Measurements from ENCODE around the gene RECQL5.
"Not testable (repeated sequence)": the region's sequence is repeated elsewhere in the genome, so short reads cannot be mapped to it uniquely, and the experiment has no call there.

RECQL5 gene

DNA sequence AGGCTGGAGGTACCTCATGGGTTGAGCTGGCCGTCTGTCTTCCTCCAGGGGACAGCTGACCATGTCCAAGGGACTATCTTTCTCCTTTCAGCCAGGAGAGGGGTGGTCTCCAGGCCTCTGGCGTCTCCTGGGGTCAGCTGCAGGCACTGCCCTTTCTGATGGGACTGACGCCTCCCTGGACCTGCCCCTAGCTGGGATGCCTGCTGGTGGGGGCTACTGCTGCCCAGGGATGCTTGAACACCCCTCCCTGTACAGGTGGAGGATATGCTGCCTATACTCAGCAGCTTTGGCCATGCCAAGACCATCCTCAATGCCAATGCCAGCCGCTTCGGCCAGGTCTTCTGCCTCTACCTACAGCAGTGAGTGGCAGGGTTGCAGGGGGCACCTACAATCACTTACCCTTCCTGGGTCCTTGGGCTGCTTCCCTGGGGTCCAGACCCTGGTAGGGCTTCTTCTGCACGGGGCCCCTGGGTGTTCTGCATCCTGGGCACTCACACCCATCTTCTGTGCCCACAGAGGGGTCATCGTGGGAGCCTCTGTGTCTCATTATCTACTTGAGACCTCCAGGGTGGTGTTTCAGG is 75.1 kb downstream of the RECQL5 start:
- DNase-seq, result no peak

DNA sequence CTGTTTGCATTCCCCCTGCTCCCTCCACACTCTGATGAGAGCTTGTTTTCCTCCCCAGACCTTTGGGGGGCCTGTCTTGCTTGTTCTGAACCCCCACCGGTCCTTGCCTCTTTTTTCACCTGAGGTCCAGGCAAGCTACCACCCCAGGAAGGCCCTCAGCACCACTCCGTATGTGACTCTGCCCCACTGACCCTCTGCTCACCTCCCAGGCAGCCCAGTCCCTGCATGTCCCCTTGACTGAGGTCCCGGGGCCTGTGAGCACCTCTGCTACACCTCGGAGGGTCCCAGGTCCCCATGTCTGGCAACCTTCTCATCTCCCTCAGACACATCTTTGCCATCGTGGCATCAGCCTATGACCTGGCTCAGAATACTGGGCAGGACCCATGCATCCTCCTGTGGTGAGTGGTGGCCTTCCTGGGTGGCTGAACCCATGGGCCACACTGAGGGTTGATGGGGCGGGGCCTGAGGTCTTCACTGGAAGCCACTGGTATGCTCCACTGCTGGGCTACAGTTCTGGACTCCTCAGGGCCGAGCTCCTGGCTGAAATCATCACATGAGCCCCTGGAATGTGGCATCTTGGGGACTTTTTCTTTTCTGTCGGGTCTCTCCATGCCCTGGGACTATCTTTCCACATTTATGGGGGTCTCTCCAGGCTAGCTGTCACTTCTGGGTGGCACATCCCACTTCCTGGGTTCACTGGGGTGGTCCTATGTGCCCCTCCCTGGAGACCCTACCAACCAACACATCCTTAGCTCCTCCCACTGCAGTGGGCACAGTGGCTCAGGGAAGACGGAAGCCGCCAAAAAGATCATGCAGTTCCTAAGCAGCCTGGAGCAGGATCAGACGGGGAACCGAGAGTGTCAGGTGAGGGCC is 75.9 kb downstream of the RECQL5 start:
- no peak for DNase-seq

DNA sequence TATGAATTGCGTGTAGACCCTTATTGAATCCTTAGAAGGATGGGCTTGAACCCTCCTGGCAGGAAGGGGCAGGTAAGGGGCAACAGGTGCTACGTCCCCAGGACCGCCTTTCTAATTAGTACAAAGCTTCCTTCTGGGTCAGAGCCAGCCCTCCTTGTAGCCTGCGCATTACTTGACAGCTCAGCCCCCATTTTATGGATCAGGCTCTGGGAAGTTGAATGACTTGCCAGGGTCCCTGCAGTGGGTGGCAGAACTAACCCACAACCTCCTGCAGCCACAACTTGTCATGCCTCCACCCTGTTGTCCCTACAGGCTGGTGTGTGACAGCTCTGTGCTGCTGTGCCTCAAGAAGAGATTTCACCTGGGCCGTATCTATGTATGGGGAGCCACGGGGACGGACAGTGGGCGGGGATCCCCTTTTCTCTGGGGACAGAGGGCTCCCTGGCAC is 76.6 kb downstream of the RECQL5 start:
- DNase-seq, result no peak

DNA sequence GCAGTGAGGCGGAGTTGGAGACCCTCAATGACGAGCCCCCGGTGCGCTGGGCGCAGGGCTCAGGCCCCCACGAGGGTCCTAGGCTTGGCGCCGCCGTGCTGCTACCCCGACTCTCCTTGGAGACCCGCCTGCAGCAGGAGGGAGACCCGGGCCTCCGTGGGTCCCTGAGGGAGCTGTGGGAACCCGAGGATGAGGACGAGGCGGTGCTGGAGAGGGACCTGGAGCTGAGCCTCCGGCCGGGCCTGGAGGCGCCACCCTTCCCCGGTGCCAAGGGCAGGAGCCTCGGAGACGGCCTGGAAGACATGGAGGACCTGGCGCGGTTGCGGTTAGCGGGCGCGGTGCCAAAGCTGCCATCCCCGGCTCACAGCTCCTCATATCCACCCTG is 77.0 kb downstream of the RECQL5 start:
- DNase-seq, result peak in 1 of 14 donors; percentile 35

DNA sequence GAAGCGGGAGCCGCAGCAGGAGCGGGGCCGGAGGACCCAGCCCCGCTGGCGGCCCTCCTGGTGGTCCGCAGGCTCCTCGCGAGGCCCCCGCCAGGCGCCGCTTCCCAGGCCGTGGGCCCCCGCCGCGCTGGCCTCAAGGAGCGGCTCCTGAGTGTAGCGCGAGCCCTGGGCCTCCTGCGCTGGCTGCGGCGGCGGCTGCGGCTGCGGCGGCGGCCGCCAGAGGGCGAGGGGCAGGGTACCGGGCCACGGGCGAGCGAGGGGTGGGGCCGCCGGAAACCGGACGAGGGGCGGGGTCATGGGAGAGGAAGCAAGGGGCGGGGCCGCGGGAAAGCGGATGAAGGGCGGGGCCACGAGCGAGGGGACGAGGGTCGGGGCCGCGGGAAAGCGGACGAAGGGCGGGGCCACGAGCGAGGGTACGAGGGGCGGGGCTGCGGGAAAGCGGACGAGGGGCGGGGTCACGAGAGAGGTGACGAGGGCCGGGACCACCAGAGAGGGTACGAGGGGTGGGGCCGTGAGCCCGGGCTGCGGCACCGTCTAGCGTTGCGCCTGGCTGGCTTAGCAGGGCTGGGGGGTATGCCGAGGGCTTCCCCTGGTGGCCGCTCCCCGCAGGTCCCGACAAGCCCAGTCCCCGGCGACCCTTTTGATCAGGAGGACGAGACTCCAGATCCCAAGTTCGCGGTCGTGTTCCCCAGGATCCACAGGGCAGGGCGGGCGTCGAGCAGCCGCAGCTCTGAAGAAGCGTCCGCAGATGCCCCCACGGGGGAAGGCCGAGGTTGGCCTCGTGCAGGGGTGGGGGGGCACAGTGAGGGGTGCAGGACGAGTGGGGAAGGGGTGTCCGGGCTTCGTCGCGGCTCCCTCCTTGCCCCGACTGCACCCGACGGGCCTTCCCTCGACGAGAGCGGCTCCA is 77.7 kb downstream of the RECQL5 start:
- DNase-seq, result peak in 13 of 14 donors; percentile 49 to 93 (median 85)

DNA sequence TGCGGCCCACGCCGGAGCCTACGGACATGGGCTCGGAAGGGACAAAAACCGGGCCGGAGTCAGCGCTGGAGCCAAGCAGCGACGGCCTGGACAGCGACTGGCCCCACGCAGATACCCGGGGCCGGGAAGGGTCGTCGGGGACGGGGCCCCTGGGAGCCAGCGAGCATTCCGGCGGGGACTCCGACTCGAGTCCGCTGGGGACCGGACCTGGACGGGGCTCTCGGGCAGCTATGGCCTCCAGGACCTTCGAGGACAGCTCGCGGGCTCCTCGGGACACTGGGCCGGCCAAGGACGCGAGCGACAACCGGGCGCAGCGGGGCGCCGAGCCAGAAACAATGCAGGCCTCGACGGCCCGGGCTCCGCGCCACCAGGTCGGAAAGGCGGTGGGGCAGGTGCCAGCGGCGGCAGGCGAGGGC is 78.3 kb downstream of the RECQL5 start:
- peak in 8 of 14 donors; percentile 50 to 80 (median 65) for DNase-seq

DNA sequence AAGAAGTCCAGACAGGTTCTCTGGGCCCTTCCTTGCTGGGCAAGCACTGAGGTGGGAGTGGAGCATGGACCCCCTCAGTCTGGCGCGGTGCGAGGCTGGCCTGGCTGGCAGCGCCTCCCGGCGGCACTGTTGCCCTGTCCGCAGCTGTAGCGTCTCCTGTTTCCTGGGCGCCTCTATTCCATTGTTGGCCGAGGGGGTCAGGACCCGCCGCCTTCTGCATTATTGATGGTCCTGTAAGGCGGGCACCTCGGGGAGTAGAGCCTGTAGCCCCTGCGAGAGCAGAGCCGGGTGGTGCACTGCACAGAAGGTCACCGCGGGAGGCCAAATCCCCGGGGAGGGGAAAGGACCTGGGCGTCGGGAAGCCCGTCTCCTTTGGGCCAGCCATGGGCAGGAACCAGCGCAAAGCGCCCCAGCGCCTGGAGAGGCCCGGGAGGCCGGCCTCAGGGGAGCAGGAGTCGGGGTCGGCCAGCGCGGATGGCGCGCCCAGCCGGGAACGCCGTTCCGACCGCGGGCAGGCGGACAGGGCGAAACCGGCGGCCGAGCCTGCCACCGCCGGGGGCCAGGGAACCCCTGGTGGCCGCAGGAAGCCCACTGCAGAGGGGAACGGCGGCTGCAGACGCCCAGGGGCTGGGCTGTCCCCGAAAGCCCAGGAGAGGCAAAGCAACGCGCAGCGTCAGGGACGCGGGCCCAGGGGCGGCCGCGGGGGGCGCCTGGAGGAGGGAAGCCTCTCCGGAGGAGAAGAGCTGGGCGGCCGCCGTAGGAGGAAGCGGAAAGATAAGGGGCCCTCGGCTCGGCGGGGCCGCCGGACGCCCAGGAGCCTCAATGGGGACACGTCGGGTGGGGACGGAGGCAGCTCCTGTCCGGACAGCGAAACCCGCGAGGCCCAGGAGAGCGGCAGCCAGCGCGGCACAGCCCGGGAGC is 79.0 kb downstream of the RECQL5 start, which contains the start of gene MYO15B:
Gene MYO15B (plus strand): TSS at position 126 of the 921 bp plus-strand sequence. CDS start 258 bp downstream, at position 384.
- DNase-seq, result peak in 11 of 14 donors; percentile 38 to 78 (median 62)

DNA sequence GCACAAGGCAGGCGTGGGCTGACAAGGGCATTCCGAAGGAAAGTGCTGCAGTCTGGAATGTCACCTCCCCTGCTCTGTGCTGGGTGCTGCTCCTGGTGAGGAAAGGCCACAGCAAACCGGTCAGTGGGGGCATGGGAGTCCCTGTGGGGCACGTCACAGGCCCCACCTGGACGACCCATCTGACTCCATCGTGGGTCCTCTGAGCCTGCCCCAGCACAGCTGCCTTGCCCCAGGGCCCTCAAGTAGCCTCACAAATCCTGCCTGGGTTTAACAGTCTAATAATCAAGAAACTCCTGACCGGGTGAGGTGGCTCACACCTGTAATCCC is 82.1 kb downstream of the RECQL5 start:
- DNase-seq, result no peak

DNA sequence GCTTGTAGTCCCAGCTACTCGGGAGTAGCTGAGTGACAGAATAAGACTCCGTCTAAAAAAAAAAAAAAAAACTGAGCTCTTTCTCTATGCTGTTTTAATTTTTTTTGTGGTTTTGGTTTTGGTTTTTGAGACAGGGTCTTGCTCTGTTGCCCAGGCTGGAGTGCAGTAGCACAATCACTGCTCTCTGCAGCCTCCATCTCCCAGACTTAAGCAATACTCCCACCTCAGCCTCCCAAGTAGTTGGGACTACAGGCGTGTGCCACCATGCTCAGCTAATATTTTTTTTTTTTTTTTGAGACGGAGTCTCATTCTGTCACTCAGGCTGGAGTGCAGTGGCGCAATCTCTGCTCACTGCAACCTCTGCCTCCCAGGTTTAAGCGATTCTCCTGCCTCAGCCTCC is 83.8 kb downstream of the RECQL5 start:
- not testable (repeated sequence) for DNase-seq

DNA sequence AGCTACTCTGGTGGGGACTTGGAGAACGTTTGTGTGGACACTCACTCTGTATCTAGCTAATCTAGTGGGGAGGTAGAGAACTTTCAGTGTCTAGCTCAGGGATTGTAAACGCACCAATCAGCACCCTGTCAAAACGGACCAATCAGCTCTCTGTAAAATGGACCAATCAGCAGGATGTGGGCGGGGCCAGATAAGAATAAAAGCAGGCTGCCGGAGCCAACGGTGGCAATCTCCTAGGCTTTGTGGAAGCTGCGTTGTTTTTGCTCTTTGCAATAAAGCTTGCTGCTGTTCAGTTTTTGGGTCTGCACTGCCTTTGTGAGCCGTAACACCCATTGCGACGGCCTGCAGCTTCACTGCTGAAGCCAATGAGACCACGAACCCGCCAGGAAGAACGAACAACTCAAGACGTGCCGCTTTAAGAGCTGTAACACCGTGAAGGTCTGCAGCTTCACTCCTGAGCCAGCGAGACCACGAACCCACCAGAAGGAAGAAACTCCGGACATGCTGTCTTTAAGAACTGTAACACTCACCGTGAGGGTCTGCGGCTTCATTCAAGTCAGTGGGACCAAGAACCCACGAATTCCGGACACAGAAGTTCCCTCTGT is 85.7 kb downstream of the RECQL5 start:
- not testable (repeated sequence) for DNase-seq
